GM19468 (cell line): ENCODE data around the gene IVL.

Experiments
- ATAC-seq: cut with Tn5 transposase; IDR thresholded peaks from one replicate; pipeline ENCODE4 v1.9.1; 2021; ENCODE audit warnings: mild to moderate bottlenecking, moderate library complexity, moderate number of reproducible peaks; ENCODE audit not compliant: unreplicated experiment; ENCODE audit errors: extremely low read depth

The IVL gene

GRCh38 chr1:152886085-152886484 lies 22.3 kb upstream of the IVL start:
- ATAC-seq = no peak

GRCh38 chr1:152886758-152887409 lies 21.5 kb upstream of the IVL start:
- no peak for ATAC-seq

- no peak for ATAC-seq
Observed at GRCh38 chr1:152888126-152888525, 20.2 kb upstream of the IVL start.

- ATAC-seq = no peak
Observed at GRCh38 chr1:152899027-152899426, 9.3 kb upstream of the IVL start.

GRCh38 chr1:152899883-152900282 lies 8.5 kb upstream of the IVL start:
- no peak for ATAC-seq

GRCh38 chr1:152901631-152902030 lies 6.7 kb upstream of the IVL start:
- no peak for ATAC-seq

GRCh38 chr1:152902636-152903035 lies 5.7 kb upstream of the IVL start:
- no peak for ATAC-seq

GRCh38 chr1:152904688-152905440 lies 3.5 kb upstream of the IVL start:
- ATAC-seq = no peak

GRCh38 chr1:152906023-152906565 lies 2.3 kb upstream of the IVL start:
- no peak for ATAC-seq

- ATAC-seq = no peak
Observed at GRCh38 chr1:152909206-152909605, 860 bp downstream of the IVL start.

GRCh38 chr1:152912471-152912870 lies 4.1 kb downstream of the IVL start:
- no peak for ATAC-seq

GRCh38 chr1:152912900-152913299 lies 4.6 kb downstream of the IVL start:
- no peak for ATAC-seq

- no peak for ATAC-seq
Observed at GRCh38 chr1:152917794-152918193, 9.4 kb downstream of the IVL start.

- ATAC-seq = no peak
Observed at GRCh38 chr1:152919071-152919470, 10.7 kb downstream of the IVL start.

- no peak for ATAC-seq
Observed at GRCh38 chr1:152924191-152924590, 15.8 kb downstream of the IVL start.

- no peak for ATAC-seq
Observed at GRCh38 chr1:152926091-152926490, 17.7 kb downstream of the IVL start.

- ATAC-seq = no peak
Observed at GRCh38 chr1:152928671-152929070, 20.3 kb downstream of the IVL start.

GRCh38 chr1:152932170-152932811 lies 23.9 kb downstream of the IVL start:
- no peak for ATAC-seq

GRCh38 chr1:152933196-152933595 lies 24.9 kb downstream of the IVL start:
- no peak for ATAC-seq

GRCh38 chr1:152940614-152941013 lies 32.3 kb downstream of the IVL start:
- ATAC-seq = no peak

- no peak for ATAC-seq
Observed at GRCh38 chr1:152941037-152941711, 32.8 kb downstream of the IVL start.
